Measurements from ENCODE around the gene ISL1. TPM values are rescaled to one million over a fixed set of nuclear protein-coding genes. Genes with fewer than 3 reads are reported as not detected.

Gene ISL1
- total RNA-seq, 1 donor from 2014 or later = 2.4 TPM

DNA sequence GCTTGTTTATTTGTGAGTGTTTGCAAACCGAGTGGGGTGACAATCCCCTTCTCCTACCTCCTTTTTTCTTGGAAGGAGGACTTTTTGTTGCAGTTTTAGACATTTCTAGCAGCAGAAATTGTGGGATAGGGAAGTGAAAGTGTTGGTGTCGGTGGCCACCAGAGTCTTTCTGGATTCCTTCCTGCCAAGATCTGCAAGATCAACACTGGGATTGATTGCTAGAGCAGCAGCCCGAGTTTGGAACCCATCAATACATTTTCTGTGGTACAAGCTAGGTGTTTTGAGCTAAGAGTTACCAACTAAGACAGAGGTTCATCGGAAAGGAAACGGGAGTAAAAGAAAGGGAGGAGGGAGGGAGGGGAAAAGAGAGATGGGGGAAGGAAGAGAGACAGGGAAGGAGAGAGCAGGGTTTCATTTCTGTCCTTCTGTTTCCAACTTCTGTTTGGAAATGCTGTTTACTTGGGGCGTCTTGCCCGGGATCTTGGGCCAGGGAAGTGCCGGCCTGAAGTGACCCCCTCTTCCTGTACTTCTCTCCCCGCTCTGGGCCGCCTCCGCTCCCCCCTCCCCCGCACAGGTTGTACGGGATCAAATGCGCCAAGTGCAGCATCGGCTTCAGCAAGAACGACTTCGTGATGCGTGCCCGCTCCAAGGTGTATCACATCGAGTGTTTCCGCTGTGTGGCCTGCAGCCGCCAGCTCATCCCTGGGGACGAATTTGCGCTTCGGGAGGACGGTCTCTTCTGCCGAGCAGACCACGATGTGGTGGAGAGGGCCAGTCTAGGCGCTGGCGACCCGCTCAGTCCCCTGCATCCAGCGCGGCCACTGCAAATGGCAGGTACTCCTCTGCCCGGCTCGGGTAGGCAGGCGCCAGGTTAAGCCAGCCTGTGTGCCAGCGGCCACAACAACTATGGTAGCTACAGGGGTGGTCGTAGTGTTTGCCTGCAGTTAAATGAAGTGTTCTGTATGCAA, 4.0 kb downstream of the ISL1 start:
- FAIRE-seq (no peak), DNase-seq (ENCODE audit: low spot score in 2 of 2) (no peak)

- FAIRE-seq (no peak), DNase-seq (ENCODE audit: low spot score in 2 of 2) (no peak)
Measured at GRCh38 chr5:51387884-51388275, 4.6 kb downstream of the ISL1 start.

GRCh38 chr5:51388488-51389287, 5.4 kb downstream of the ISL1 start:
- FAIRE-seq = no peak
- DNase-seq (ENCODE audit: low spot score in 2 of 2) = no peak

GRCh38 chr5:51389288-51389576, 6.0 kb downstream of the ISL1 start:
- FAIRE-seq = no peak

DNA sequence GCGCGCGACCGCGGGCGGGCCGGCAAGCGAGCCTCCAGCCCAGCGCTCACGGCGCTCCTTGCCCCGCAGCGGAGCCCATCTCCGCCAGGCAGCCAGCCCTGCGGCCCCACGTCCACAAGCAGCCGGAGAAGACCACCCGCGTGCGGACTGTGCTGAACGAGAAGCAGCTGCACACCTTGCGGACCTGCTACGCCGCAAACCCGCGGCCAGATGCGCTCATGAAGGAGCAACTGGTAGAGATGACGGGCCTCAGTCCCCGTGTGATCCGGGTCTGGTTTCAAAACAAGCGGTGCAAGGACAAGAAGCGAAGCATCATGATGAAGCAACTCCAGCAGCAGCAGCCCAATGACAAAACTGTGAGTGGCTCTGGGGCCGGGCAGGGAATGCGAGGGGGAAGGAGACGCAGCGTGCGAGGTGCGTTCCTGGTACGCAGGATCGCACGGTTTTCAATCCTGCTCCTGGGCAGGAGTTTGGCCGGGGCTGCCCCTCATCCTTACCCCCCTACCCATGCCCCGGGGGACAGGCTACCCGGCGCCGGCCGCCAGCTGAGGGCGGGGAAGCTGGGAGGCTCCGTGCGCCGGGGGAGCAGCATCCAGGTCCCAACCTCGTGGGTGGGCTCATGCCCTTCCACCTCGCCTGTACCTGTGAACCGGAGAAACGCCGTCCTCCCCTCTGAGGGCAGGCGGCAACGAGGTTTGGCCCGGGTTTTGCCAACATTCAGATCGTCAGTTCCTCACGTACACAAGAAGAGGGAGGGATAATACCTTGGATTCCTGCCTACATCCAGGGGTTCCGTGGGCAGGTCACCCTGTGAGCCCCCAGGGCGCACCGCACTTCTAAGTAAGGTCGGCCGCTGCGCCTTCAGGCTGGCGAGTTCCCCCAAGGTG, 6.6 kb downstream of the ISL1 start:
- FAIRE-seq = no peak

More at GRCh38 chr5:51389288-51389576, 6.0 kb downstream of the ISL1 start:
- DNase-seq (ENCODE audit: low spot score in 2 of 2) = no peak

GRCh38 chr5:51391175-51391574, 7.9 kb downstream of the ISL1 start:
- FAIRE-seq = no peak
- DNase-seq (ENCODE audit: low spot score in 2 of 2) = no peak

More for the DNA sequence above, 6.6 kb downstream of the ISL1 start:
- DNase-seq (ENCODE audit: low spot score in 2 of 2) = no peak

- DNase-seq (ENCODE audit: low spot score in 2 of 2) (no peak), FAIRE-seq (no peak)
Measured at GRCh38 chr5:51392689-51393199, 9.5 kb downstream of the ISL1 start.

DNA sequence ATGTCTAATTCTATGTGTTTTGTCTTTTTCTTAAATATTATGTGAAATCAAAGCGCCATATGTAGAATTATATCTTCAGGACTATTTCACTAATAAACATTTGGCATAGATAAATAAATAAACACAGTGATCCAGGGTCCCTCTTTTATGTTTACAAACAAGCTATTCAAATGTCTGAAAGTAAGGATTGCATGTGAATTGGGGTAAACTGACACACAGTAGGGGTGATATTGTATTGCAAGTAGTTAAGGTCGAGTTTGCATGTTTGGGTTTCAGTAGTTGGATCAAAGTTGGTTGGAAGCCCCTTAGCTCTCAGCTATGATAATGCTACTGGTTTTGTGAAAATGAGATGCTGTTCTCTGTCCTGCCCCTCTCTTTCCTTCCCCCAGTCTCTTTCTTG, 11.4 kb downstream of the ISL1 start:
- no peak for FAIRE-seq

DNA sequence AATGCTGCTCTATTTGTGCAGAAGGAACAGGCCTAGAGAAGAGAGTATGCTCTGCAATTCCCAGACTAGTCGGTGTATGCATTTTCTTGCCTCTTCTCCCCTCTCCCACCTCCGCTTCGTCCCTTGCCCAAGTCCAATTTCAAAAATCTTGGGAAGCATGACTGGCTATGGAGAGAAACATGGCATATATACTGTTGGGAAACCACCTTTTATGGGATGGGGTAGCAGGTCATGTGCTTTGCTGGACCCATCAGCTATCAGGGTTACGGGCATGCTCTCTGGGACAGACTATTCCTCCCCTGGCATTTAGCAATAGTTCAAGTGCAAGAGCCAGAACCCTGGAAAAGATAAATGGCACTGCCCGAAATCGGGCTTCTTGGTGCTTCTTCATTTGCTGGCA, 12.0 kb downstream of the ISL1 start:
- no peak for DNase-seq (ENCODE audit: low spot score in 2 of 2)
- no peak for FAIRE-seq

More for the DNA sequence above, 11.4 kb downstream of the ISL1 start:
- DNase-seq (ENCODE audit: low spot score in 2 of 2) = no peak

GRCh38 chr5:51395666-51396356, 12.6 kb downstream of the ISL1 start:
- DNase-seq (ENCODE audit: low spot score in 2 of 2) = no peak
- FAIRE-seq = no peak

- FAIRE-seq (no peak), DNase-seq (ENCODE audit: low spot score in 2 of 2) (no peak)
Measured at GRCh38 chr5:51396797-51397196, 13.5 kb downstream of the ISL1 start.

DNA sequence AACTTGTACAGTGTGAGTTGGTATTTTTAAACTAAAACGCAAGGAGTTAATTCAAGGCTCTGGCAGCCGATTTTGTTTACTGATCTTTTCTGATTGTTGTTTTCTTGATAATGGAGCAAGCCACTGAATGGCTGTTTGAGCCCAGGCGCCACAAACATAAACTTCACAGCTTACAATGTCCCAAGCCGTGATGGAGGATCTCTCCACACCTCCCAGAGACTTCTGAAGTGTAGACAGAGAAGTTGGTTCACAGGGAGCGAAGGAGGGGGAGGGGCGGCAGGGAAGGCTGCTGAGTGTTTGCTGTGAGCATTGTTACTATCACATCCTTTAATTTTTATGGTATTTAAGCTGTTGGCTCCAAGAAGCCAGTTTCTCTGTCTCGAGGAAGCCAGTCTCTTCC, 14.7 kb downstream of the ISL1 start:
- no peak for FAIRE-seq
- DNase-seq (ENCODE audit: low spot score in 2 of 2) = no peak

DNA sequence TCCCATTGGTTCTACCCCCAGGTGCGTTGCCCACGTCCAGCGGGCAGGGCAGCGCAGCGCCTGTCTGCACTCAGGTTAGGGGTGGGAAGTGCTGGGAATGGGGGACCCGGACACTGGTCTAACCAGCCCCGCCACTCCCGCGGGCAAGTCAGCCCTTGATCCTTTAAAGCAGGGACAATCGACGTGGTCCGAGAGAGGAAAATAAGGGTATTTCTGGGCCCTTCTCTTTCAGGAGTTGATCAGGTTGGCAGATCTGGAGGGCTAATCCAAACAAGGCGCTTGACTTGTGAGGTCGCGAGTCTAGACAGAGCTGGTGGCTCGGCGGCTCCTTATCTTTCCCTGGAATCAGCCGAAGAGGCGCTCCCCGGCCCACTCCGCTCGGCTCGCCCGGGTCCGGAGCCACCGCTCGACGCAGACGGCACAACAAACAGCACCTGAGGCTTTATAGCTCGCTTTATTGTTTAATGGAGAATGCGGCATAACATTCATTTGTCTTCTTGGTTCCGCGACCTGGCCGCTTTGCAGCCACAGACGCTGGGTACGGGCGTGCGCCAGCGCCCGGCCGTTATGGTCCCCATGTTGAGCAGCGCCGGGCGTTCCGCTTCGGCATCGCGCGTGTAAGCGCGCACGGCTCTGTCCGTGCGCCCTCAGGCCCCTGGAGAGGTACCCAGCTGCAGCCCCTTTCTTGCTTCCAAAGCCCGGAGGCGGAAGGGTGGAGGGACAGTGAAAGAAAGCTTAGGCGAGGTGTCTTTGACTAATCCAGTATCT, 15.8 kb downstream of the ISL1 start:
- FAIRE-seq (no peak), DNase-seq (ENCODE audit: low spot score in 2 of 2) (no peak)

DNA sequence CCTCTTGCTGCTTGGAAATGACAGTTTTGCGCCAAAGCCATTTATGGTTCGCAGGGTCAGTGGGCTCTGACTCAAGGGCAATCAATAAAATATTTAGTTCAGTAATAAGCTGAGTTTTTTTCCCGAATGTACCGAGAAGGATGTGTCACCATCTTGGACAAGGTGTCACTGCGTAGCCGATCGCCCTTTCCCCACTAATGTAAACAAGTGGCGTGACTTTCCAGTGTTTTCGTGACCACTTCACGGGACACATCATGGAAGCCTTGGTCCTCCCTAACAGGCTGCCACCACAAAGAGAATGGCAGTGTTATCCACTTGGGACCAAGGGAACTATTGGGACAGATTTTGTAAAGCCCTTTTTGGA, 16.4 kb downstream of the ISL1 start:
- FAIRE-seq (no peak), DNase-seq (ENCODE audit: low spot score in 2 of 2) (no peak)

DNA sequence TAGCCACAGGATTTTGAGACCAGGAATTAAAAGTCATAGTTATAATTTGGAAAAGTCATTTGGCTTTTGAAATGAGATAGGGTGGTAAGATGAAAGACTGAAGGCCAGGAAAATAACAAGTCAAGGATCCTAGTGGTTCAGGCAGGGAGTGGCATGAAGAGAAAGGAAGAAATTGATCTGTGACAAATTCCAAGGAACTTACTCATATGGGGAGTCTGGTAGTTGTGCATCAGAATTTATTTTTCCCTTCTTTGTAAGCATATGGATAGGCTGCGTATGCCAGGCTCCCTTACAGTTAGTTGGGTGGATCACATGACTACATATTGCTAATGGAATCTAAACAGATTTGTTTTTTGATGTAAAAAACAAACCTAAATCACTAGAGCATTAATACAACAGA, 21.0 kb downstream of the ISL1 start:
- DNase-seq (ENCODE audit: low spot score in 2 of 2) (no peak), FAIRE-seq (no peak)

DNA sequence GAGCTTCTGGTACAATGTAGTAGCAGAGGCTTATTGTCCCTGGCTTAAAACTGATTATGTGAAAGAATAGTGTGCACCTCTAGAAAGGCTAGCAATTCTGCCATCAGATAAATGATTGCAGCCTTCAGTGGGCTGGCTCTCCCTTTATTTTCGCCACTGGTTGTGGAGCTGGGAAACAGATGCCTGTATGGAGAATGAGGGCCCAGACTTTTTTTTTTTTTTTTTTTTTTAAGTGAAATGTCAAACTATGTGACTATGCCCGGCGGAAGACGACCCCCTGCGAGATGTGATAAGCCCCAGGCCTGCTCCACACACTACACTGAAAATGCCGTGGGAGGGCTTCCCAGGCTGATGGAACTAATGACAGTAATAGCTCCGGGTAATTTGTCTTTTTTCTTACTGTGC, 28.7 kb downstream of the ISL1 start:
- DNase-seq (ENCODE audit: low spot score in 2 of 2) (no peak), FAIRE-seq (no peak)

GRCh38 chr5:51414516-51414915, 31.3 kb downstream of the ISL1 start:
- no peak for DNase-seq (ENCODE audit: low spot score in 2 of 2)
- FAIRE-seq = no peak

DNA sequence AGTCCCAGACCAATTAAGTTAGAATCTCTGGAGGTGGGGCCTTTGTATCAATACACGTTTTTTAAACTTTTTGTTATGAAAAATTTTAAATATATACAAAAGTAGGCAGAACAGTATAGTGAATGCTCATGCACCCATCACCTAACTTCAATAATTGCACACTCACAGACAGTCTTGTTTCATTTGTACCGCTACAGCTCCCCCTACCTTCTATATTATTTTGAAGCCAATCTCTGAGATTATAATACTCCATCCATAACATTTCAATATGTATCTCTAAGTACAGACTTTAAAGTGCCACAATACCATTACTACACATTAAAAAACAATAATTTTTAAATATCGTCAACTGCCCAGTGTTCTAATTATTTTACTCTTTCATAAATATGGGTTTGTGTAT, 32.9 kb downstream of the ISL1 start:
- FAIRE-seq = no peak

DNA sequence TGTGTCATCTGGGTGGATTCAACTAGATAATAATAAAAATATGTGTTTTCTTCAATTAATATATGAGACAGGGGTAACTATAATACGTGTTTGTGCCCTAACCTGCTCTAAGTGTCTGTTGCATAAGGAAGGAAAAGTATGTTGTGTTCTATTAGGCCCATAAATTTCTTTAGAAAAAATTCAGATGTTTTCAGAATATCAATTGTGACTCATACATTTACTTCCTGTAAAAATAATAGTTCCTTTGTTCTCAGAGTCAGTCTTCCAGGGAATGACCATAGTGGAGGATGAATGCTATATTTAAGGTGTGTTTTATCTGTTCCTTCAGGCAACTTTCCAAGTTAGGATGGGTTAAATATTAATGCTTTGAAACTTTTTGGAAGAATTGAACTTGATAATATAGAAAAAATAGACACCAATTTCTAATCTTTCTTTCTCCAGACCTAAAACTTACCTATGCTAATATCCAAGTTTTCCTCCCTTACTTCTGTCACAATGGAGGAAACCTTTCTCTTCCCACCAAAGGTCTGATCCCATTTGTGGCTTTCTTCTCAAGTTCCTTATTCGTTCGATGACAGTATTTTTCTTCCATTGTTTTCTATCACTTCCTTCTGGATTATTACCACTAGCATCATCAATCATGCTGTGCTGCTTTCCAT, 49.9 kb downstream of the ISL1 start:
- FAIRE-seq = no peak
- DNase-seq (ENCODE audit: low spot score in 2 of 2) = no peak

More for the DNA sequence above, 32.9 kb downstream of the ISL1 start:
- no peak for DNase-seq (ENCODE audit: low spot score in 2 of 2)

Measured in frontal cortex (tissue), 4 donors.